ENCODE data around the gene TOP2A. TPM values are rescaled to one million over a fixed set of nuclear protein-coding genes. Genes with fewer than 3 reads are reported as not detected.
"Not testable (repeated sequence)": the region's sequence is repeated elsewhere in the genome, so short reads cannot be mapped to it uniquely, and the experiment has no call there.

TOP2A gene
- total and polyA plus RNA-seq, 9 of the 15 experiments (the other 6 are each of a cell fraction or from before 2014, with no cell fraction given) = 133 to 347 (median 259) TPM

GRCh38 chr17:40367728-40368127 is 50.0 kb downstream of the TOP2A start:
- intact Hi-C loops (cut with micrococcal nuclease) = loop anchor here (10.0 kb wide), 1 partner anchor 107 kb away; no protein-coding TSS in a partner anchor
- POLR2A ChIA-PET, FAIRE-seq: not testable (repeated sequence)

GRCh38 chr17:40366861-40367518 is 50.7 kb downstream of the TOP2A start:
- BruUV-seq (replicated peaks) = no TSS peak
- Histone ChIP-seq H3K27ac (ENCODE audit: extremely low read depth, low read depth, low read length) (no peak overlapping the region), H3K9ac (ENCODE audit: insufficient read depth in 1 of 2, low read depth in 2 of 2, low read length in 2 of 2) (peak overlapping the region in 1 of 2 experiments; percentile 84; a peak in 2 of 4 replicates), H2AFZ (ENCODE audit: low read depth, low read length) (no peak overlapping the region), H3K4me2 (ENCODE audit: insufficient read depth, low read length) (no peak overlapping the region), H3K9me1 (ENCODE audit: control insufficient read depth, insufficient read depth, low read length) (no peaks in the 10 kb centered on the region), H3K27me3 (ENCODE audit: control insufficient read depth in 2 of 2, insufficient read depth in 2 of 2, low read length in 2 of 2) (no peaks in the 10 kb centered on the region), H3K4me3 (no peak overlapping the region), H3K4me1 (replicated peaks in 1 of 2; ENCODE audit: control insufficient read depth in 2 of 2, insufficient read depth in 2 of 2, low read length in 2 of 2) (peaks cover 6 to 37% of the 10 kb centered on the region in 2 experiments; a peak in 3 of 5 replicates), H4K20me1 (replicated peaks; ENCODE audit: control insufficient read depth, insufficient read depth, low read length) (no peaks in the 10 kb centered on the region), H3K36me3 (ENCODE audit: control insufficient read depth, insufficient read depth, low read length) (no peaks in the 10 kb centered on the region), H3K79me2 (ENCODE audit: control insufficient read depth, insufficient read depth, low read length) (peaks cover 7% of the 10 kb centered on the region; the same call in 2 of the 3 replicates), H3K9me3 (replicated peaks; ENCODE audit: control insufficient read depth, insufficient read depth, low read depth, low read length) (no peaks in the 10 kb centered on the region)
- CTCF ChIA-PET (ENCODE audit: low intra/inter-chr PET ratio) = no interaction called here
- TF ChIP-seq ZBTB33 (CRISPR knock-in tag; IDR thresholded peaks at IDR 0.05) (peak; percentile 77), MTF1 (CRISPR knock-in tag; IDR thresholded peaks at IDR 0.05; ENCODE audit: borderline replicate concordance) (no peak)
- ATAC-seq (no peak), FAIRE-seq (no peak), DNase-seq (ENCODE audit: extremely low read depth in 1 of 4, low spot score in 3 of 4) (peak in 3 of 4 experiments; percentile 3 to 8 (median 5))
- POLR2A ChIA-PET = interaction anchor here (0.6 to 0.7 kb wide), 2 partner anchors 42 to 131 kb away, joined by 3 read pairs; no protein-coding TSS in a partner anchor
- intact Hi-C loops (cut with micrococcal nuclease) = loop anchor here (10.0 kb wide), 1 partner anchor 108 kb away; no protein-coding TSS in a partner anchor
- WGBS (ENCODE audit: insufficient coverage, low coverage, missing lambda C conversion rate) = 37% methylated on average over 11 of the region's 17 CpGs
- in situ Hi-C loops (cut with MboI) = no loop called here

More at GRCh38 chr17:40367728-40368127, 50.0 kb downstream of the TOP2A start:
- H3K4me3 ChIP-seq; H4K20me1 ChIP-seq (replicated peaks; ENCODE audit: control insufficient read depth, insufficient read depth, low read length); H3K9ac ChIP-seq (ENCODE audit: insufficient read depth in 1 of 2, low read depth in 2 of 2, low read length in 2 of 2); DNase-seq (ENCODE audit: extremely low read depth in 1 of 4, low spot score in 3 of 4); H3K27me3 ChIP-seq (ENCODE audit: control insufficient read depth in 2 of 2, insufficient read depth in 2 of 2, low read length in 2 of 2); BruUV-seq (replicated peaks); H3K27ac ChIP-seq (ENCODE audit: extremely low read depth, low read depth, low read length); H3K36me3 ChIP-seq (ENCODE audit: control insufficient read depth, insufficient read depth, low read length); H3K79me2 ChIP-seq (ENCODE audit: control insufficient read depth, insufficient read depth, low read length); H2AFZ ChIP-seq (ENCODE audit: low read depth, low read length); H3K9me1 ChIP-seq (ENCODE audit: control insufficient read depth, insufficient read depth, low read length); H3K4me2 ChIP-seq (ENCODE audit: insufficient read depth, low read length); CTCF ChIA-PET (ENCODE audit: low intra/inter-chr PET ratio); in situ Hi-C loops (cut with MboI); ATAC-seq; H3K9me3 ChIP-seq (replicated peaks; ENCODE audit: control insufficient read depth, insufficient read depth, low read depth, low read length): not testable (repeated sequence)
- H3K4me1 ChIP-seq (replicated peaks in 1 of 2; ENCODE audit: control insufficient read depth in 2 of 2, insufficient read depth in 2 of 2, low read length in 2 of 2) = peaks cover 7 to 30% of the 10 kb centered on the region in 2 experiments; a peak in 3 of 5 replicates
- 63% methylated on average over 8 of the region's 9 CpGs for WGBS (ENCODE audit: insufficient coverage, low coverage, missing lambda C conversion rate)
